Measurements from ENCODE around the gene TP73.

The TP73 gene

GRCh38 chr1:3651930-3652547 lies at the start of gene TP73:
Gene TP73, plus strand, starts transcription at chr1:3652516. Its CDS starts 29,850 bp downstream, at chr1:3682366.
- DNase-seq (ENCODE audit: low read depth, low spot score), result no peak

GRCh38 chr1:3603156-3603555 lies 49.2 kb upstream of the TP73 start:
- DNase-seq (ENCODE audit: low read depth, low spot score), result no peak

- DNase-seq (ENCODE audit: low read depth, low spot score), result no peak
These were observed 48.5 kb upstream of the TP73 start for GRCh38 chr1:3603571-3604467.

- DNase-seq (ENCODE audit: low read depth, low spot score), result no peak
These were observed 47.8 kb upstream of the TP73 start for GRCh38 chr1:3604468-3604974.

GRCh38 chr1:3604997-3605823 lies 47.1 kb upstream of the TP73 start:
- DNase-seq (ENCODE audit: low read depth, low spot score), result no peak

GRCh38 chr1:3606779-3607702 lies 45.3 kb upstream of the TP73 start:
- DNase-seq (ENCODE audit: low read depth, low spot score), result no peak

GRCh38 chr1:3607703-3608065 lies 44.6 kb upstream of the TP73 start:
- no peak for DNase-seq (ENCODE audit: low read depth, low spot score)

- no peak for DNase-seq (ENCODE audit: low read depth, low spot score)
These were observed 44.2 kb upstream of the TP73 start for GRCh38 chr1:3608154-3608553.

- no peak for DNase-seq (ENCODE audit: low read depth, low spot score)
These were observed 43.1 kb upstream of the TP73 start for GRCh38 chr1:3609016-3609768.

- no peak for DNase-seq (ENCODE audit: low read depth, low spot score)
These were observed 42.4 kb upstream of the TP73 start for GRCh38 chr1:3609769-3610526.

- no peak for DNase-seq (ENCODE audit: low read depth, low spot score)
These were observed 41.7 kb upstream of the TP73 start for GRCh38 chr1:3610527-3611169.

- DNase-seq (ENCODE audit: low read depth, low spot score), result peak; percentile 34
These were observed 40.9 kb upstream of the TP73 start, which contains the start of gene MEGF6 for GRCh38 chr1:3611170-3612019. Gene MEGF6, minus strand, starts transcription at chr1:3611508. Its CDS starts 240 bp downstream, at chr1:3611268.

- DNase-seq (ENCODE audit: low read depth, low spot score), result no peak
These were observed 40.2 kb upstream of the TP73 start for GRCh38 chr1:3612123-3612522.

GRCh38 chr1:3614755-3615742 lies 37.3 kb upstream of the TP73 start:
- no peak for DNase-seq (ENCODE audit: low read depth, low spot score)

- DNase-seq (ENCODE audit: low read depth, low spot score), result no peak
These were observed 35.5 kb upstream of the TP73 start for GRCh38 chr1:3616861-3617260.

GRCh38 chr1:3617806-3618345 lies 34.4 kb upstream of the TP73 start:
- DNase-seq (ENCODE audit: low read depth, low spot score), result no peak
